CD4-positive, alpha-beta memory T cell (primary cell): ENCODE results near the gene RBM20. TPM values are rescaled to one million over a fixed set of nuclear protein-coding genes. Genes with fewer than 3 reads are reported as not detected.
A peak's percentile ranks its signal among the peaks of the same experiment; 100 is the strongest.

ENCODE experiments used
- CTCF ChIA-PET: fragments of 350-600 bp; sonication (Branson Sonifier 250); formaldehyde crosslinking; loops from one replicate; lab custom pipeline; 2021; ENCODE audit warnings: inconsistent platforms; ENCODE audit not compliant: partially characterized antibody; lab: Charles Lee
- POLR2A ChIA-PET: fragments of 350-600 bp; sonication (Branson Sonifier 250); formaldehyde crosslinking; loops from one replicate; lab custom pipeline; 2021; ENCODE audit not compliant: partially characterized antibody; lab: Charles Lee
- DNase-seq, 5 donors: peaks; one replicate each; pipeline versions ENCODE4 v3.0.0 to v3.0.0-alpha.2; 2020 to 2022; ENCODE audit warnings: mixed read lengths in 1 of 5
- H3K27ac ChIP-seq: one replicate; pipeline ENCODE4 v1.7.0; 2013; ENCODE audit warnings: low read depth, low read length
- H3K27me3 ChIP-seq: 2 replicates; pipeline ENCODE4 v1.7.0; 2013; ENCODE audit warnings: mild to moderate bottlenecking, low read length, moderate library complexity; ENCODE audit not compliant: insufficient read depth
- H3K36me3 ChIP-seq: 2 replicates; pipeline ENCODE4 v1.7.0; 2013; ENCODE audit warnings: mild to moderate bottlenecking, low read length, moderate library complexity; ENCODE audit not compliant: insufficient read depth
- H3K4me1 ChIP-seq: 2 replicates; pipeline ENCODE4 v1.7.0; 2013; ENCODE audit warnings: mild to moderate bottlenecking, low read length, moderate library complexity; ENCODE audit not compliant: insufficient read depth
- H3K4me3 ChIP-seq, 2 donors: one replicate each; pipeline ENCODE4 v1.7.0; 2013; ENCODE audit warnings: low read length in 2 of 2, mild to moderate bottlenecking in 1 of 2
- H3K9me3 ChIP-seq, 2 donors: one replicate each; pipeline ENCODE4 v1.7.0; 2013; ENCODE audit warnings: low read length in 2 of 2, control low read depth in 1 of 2; ENCODE audit not compliant: control insufficient read depth in 1 of 2
- H3K27ac Mint-ChIP-seq, 7 donors: one replicate each; pipeline ENCODE4 v1.8.0; 2020 to 2021; ENCODE audit warnings: mixed read lengths in 7 of 7, mild to moderate bottlenecking in 6 of 7, inconsistent platforms in 3 of 7, moderate library complexity in 3 of 7
- H3K27me3 Mint-ChIP-seq, 2 donors: one replicate each; pipeline ENCODE4 v1.8.0; 2020 to 2021; ENCODE audit warnings: mixed read lengths in 2 of 2
- H3K36me3 Mint-ChIP-seq, 2 donors: one replicate each; pipeline ENCODE4 v1.8.0; 2020 to 2021; ENCODE audit warnings: mixed read lengths in 2 of 2, inconsistent platforms in 1 of 2, mild to moderate bottlenecking in 1 of 2
- H3K4me1 Mint-ChIP-seq, 4 donors: one replicate each; pipeline ENCODE4 v1.8.0; 2020 to 2021; ENCODE audit warnings: mixed read lengths in 4 of 4, mild to moderate bottlenecking in 1 of 4
- H3K4me3 Mint-ChIP-seq, 8 donors: one replicate each; pipeline ENCODE4 v1.8.0; 2020 to 2021; ENCODE audit warnings: mixed read lengths in 8 of 8, mild to moderate bottlenecking in 7 of 8, moderate library complexity in 6 of 8, inconsistent platforms in 3 of 8
- H3K9me3 Mint-ChIP-seq, 8 donors: one replicate each; pipeline ENCODE4 v1.8.0; 2020 to 2021; ENCODE audit warnings: mixed read lengths in 8 of 8, mild to moderate bottlenecking in 5 of 8, inconsistent platforms in 3 of 8, moderate library complexity in 1 of 8
- intact Hi-C: fragments of 100-400 bp; cut with micrococcal nuclease; formaldehyde crosslinking; loops from one replicate; pipeline ENCODE4 v1.15.1; 2023
- polyA plus RNA-seq, 2 donors: library from polyadenylated mRNA; unstranded; fragments of 300-500 nt; fragmentation: Illumina TruSeq; gene quantifications; one replicate each; pipeline ENCODE4 v1.2.3, GENCODE V29; 2021
- total RNA-seq, 2 experiments: library from RNA; stranded (reverse); gene quantifications; one replicate each; pipeline ENCODE4 v1.2.3, GENCODE V29; 2021

RBM20 gene
- total and polyA plus RNA-seq, 4 experiments from 2014 or later: 0.03 TPM; not detected in 3

GRCh38 chr10:110885932-110886674 lies 242.0 kb downstream of the RBM20 start:
- Mint-ChIP-seq H3K27ac (peak overlapping the region; percentile 5 to 84 (median 76)), H3K4me3 (peak overlapping the region in 5 of 8 donors; percentile 1 to 57 (median 35))

GRCh38 chr10:110887560-110887959 lies 243.4 kb downstream of the RBM20 start:
- POLR2A ChIA-PET: interaction anchor here (0.8 to 2.2 kb wide), 11 partner anchors 9 to 85 kb away, joined by 3 to 9 read pairs (median 4); partner anchors contain the start of genes BBIP1, PDCD4 and SHOC2
- Histone ChIP-seq H3K27ac (no peak overlapping the region), H3K27me3 (no peaks in the 10 kb centered on the region), H3K4me1 (peaks cover 63% of the 10 kb centered on the region), H3K36me3 (peaks cover 44% of the 10 kb centered on the region), H3K9me3 (no peaks in the 10 kb centered on the region), H3K4me3 (no peak overlapping the region)
- peaks cover 50 to 61% of the 10 kb centered on the region in 2 donors for H3K36me3 Mint-ChIP-seq
- peaks cover 35 to 73% (median 55%) of the 10 kb centered on the region in 4 donors for H3K4me1 Mint-ChIP-seq
- DNase-seq: no peak
- H3K4me3 Mint-ChIP-seq: peak overlapping the region in 1 of 8 donors; percentile 11
- peak overlapping the region in 3 of 7 donors; percentile 24 to 82 (median 28) for H3K27ac Mint-ChIP-seq
- no peaks in the 10 kb centered on the region for H3K9me3 Mint-ChIP-seq
- intact Hi-C loops: no loop called here
- no peaks in the 10 kb centered on the region for H3K27me3 Mint-ChIP-seq
- CTCF ChIA-PET: interaction anchor here (0.9 to 2.6 kb wide), 9 partner anchors 10 to 141 kb away, joined by 3 to 14 read pairs (median 3); no protein-coding TSS in a partner anchor

More at GRCh38 chr10:110885932-110886674, 242.0 kb downstream of the RBM20 start:
- Mint-ChIP-seq H3K9me3 (no peaks in the 10 kb centered on the region), H3K27me3 (no peaks in the 10 kb centered on the region), H3K4me1 (peaks cover 45 to 75% (median 60%) of the 10 kb centered on the region in 4 donors), H3K36me3 (peaks cover 55 to 65% of the 10 kb centered on the region in 2 donors)
- POLR2A ChIA-PET: interaction anchor here (0.9 to 2.2 kb wide), 7 partner anchors 8 to 84 kb away, joined by 3 to 9 read pairs (median 4); partner anchors contain the start of genes BBIP1 and SHOC2
- intact Hi-C loops: no loop called here
- Histone ChIP-seq H3K4me3 (no peak overlapping the region), H3K27me3 (no peaks in the 10 kb centered on the region), H3K4me1 (peaks cover 69% of the 10 kb centered on the region), H3K9me3 (no peaks in the 10 kb centered on the region), H3K27ac (peak overlapping the region; percentile 15), H3K36me3 (peaks cover 52% of the 10 kb centered on the region)
- CTCF ChIA-PET: interaction anchor here (1.3 to 2.6 kb wide), 3 partner anchors 28 to 140 kb away, joined by 4 to 14 read pairs (median 4); no protein-coding TSS in a partner anchor
- no peak for DNase-seq

Other genes with a start within 250 kb of the RBM20 start
- 1 to 10 TPM; 3.5 to 3.8 TPM for gene DUSP5, start 146.4 kb upstream of the RBM20 start, total RNA-seq
- 10 to 100 TPM; 10.6 to 33.7 TPM for gene DUSP5, start 146.4 kb upstream of the RBM20 start, polyA plus RNA-seq
- 10 to 100 TPM; 53.4 to 59.5 TPM for gene SMC3, start 76.6 kb upstream of the RBM20 start, total RNA-seq
- 10 to 100 TPM; 43.8 to 96.1 TPM for gene SMC3, start 76.6 kb upstream of the RBM20 start, polyA plus RNA-seq
- gene PDCD4, start 227.6 kb downstream of the RBM20 start, total RNA-seq: 100 to 1,000 TPM; 358 to 376 TPM
- gene PDCD4, start 227.6 kb downstream of the RBM20 start, polyA plus RNA-seq: 100 to 1,000 TPM; 329 to 494 TPM